SK-N-DZ (cell line): ENCODE results near the gene RAD51AP1.
A peak's percentile ranks its signal among the peaks of the same experiment; 100 is the strongest.

ENCODE experiments used
- DNase-seq: peaks from one replicate; pipeline ENCODE4 v3.0.0-alpha.2; 2015; ENCODE audit warnings: low spot score

The RAD51AP1 gene

GRCh38 chr12:4545195-4545594 is 6.5 kb downstream of the RAD51AP1 start:
- no peak for DNase-seq

GRCh38 chr12:4552191-4552590 is 13.5 kb downstream of the RAD51AP1 start:
- DNase-seq = no peak

GRCh38 chr12:4553943-4554342 is 15.3 kb downstream of the RAD51AP1 start:
- DNase-seq = no peak

- DNase-seq = no peak
Measured at GRCh38 chr12:4555804-4556203, 17.1 kb downstream of the RAD51AP1 start.

DNA sequence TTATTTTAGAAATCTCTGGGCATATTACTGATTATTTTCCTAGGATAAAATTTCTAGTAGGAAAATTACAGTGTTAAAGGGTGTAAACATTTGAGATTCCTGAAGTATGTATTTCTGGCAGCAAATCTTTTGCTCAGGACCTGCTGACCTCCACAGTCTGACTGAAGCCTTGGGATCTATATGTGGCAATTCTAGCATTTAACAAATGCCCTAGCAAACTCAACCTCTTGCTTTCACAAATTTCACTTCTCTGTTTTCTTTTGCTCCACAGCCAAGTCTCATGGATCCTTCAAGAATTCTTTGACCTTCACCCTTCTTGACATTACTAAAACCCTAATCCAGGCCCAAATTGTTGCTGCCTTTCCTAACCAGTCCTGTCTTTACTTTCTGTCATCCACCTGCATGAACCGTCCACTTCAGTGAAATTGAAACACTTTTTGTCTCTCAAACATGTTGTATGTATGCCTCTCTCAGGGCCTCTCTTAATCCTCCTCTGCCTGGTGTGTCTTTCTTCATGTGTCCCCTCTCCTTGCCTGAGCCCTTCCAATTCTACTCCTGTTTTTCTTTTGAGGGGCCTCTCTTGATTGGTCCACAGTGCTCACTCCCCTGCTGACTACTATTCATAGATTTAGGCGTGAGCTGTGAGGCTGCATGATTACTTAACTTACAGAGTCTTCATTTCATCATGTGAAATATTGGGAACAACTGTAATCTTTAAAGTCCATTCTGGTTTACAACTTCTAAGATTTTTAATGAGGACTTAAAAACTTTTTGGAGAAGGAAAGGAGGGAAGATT is 18.2 kb downstream of the RAD51AP1 start:
- DNase-seq = no peak

DNA sequence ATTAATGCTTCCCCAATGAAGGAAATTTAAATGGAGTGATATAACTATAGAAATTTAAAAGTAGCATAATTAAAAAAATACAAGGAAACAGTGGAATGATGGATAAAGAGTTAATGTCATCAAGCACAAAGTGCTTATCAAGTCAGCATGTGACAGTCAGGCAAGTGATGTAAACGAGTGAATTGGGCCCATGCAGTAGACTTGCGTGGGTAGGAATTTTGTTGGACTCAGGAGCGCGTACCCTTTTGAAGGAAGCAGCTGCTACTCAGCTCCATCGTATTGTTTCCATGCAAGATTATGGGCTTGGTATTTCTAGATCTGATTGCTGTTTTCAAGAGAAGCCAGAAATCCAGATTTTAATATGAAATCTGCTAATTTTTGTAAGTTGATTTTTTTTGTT is 18.9 kb downstream of the RAD51AP1 start:
- DNase-seq = no peak

DNA sequence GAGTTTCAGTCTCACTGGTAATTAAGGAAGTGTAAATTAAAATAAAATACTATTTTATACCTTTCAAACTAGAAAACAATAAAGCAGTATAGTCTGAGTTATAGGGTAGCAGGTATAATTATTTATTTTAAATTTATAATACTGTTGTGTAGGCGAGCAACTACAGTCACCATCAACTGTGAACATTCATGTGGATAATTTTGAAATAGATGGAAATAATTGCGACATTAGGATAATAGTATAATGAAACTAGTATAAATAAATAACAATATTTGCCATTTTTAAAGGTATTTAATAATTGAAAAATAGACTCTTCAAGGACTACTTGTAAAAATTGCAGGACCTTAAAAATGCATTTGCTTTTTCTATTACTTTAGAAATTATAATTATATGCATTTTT is 19.5 kb downstream of the RAD51AP1 start:
- no peak for DNase-seq

- DNase-seq = peak; percentile 57
Measured at GRCh38 chr12:4562034-4562657, 23.5 kb downstream of the RAD51AP1 start, which contains the start of gene DYRK4. Gene DYRK4 (plus strand): TSS chr12:4562208. CDS start chr12:4562246, 38 bp downstream.

- no peak for DNase-seq
Measured at GRCh38 chr12:4563336-4563735, 24.6 kb downstream of the RAD51AP1 start.

DNA sequence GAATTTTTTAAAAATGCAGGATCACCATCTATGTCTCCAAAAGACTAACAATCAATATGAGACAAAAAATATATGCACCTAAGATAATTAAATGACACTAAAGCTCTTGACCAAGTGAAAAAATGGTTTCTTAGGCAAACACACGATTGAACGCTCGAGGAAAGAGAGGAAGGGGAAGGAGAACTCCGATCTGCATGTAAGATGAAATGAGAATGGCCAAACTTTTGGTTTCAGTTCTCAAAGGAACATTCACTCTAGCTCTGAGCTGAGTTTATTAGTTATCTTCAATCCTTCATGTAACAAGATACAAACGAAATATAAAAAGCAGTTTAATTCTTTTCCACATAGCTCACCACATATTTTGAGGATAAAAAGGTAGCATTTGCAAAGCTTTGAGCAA is 26.1 kb downstream of the RAD51AP1 start:
- no peak for DNase-seq

GRCh38 chr12:4566474-4566873 is 27.8 kb downstream of the RAD51AP1 start:
- no peak for DNase-seq

- no peak for DNase-seq
Measured at GRCh38 chr12:4567073-4567881, 28.6 kb downstream of the RAD51AP1 start.

- DNase-seq = no peak
Measured at GRCh38 chr12:4569261-4569660, 30.6 kb downstream of the RAD51AP1 start.

DNA sequence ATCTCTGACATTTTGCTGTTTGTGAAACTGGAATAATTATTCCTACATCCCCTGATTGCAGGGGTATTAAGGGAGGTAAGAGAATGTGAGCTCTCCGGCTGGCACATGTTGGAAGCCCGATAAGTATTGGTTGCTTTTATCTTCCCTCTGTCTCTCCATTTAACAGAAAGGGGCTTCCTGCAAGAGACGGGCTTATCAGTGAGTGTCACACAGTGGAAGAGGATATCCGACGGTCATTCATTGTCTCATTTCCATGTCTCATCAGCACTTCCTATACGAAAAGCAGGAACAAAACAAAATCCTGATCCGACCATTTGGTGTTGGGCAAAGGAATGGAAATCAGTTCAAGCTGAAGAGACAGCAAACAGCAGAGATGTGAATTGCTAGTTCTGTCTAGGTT is 34.0 kb downstream of the RAD51AP1 start:
- DNase-seq = no peak

GRCh38 chr12:4579305-4580102 is 40.8 kb downstream of the RAD51AP1 start:
- peak; percentile 59 for DNase-seq

- no peak for DNase-seq
Measured at GRCh38 chr12:4580281-4580688, 41.6 kb downstream of the RAD51AP1 start.

GRCh38 chr12:4584281-4584680 is 45.6 kb downstream of the RAD51AP1 start:
- no peak for DNase-seq

DNA sequence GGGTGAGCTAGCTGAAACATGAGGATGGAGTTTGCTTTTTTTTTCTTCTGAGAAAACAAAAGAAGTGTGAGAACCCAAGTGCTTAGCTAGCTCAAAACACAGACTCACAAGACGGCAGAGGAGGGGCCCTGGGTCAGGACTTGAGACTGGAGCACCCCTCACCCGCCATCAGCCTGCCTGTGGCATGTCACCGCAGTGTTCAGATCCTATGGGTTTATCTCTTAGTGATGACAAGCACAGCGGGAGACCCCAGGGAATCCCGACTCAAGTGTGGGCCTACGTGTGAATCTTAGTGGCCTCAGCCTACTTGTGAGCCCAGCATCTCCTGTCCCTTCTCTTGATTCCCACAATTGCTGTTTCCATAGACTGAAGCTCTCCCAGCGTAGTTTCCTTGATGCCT is 46.2 kb downstream of the RAD51AP1 start:
- DNase-seq = no peak

DNA sequence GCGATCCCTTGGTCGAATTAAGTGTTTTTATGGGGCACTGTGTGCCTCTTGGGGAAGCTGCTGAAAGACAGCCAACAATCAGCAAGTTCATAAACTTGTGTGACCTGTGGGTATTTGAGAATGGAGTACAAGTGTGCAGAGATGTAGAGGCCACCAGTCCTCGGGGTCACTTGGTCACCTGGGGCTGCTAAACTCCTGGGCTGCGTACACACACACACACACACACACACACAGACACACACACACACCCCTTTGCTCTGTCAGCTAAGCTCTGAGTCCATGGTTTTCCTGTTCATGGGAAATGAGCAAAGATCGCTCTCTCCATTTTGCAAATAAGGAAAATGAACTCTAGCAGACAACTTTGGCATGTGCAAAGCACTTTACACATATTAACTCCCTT is 47.8 kb downstream of the RAD51AP1 start:
- no peak for DNase-seq

DNA sequence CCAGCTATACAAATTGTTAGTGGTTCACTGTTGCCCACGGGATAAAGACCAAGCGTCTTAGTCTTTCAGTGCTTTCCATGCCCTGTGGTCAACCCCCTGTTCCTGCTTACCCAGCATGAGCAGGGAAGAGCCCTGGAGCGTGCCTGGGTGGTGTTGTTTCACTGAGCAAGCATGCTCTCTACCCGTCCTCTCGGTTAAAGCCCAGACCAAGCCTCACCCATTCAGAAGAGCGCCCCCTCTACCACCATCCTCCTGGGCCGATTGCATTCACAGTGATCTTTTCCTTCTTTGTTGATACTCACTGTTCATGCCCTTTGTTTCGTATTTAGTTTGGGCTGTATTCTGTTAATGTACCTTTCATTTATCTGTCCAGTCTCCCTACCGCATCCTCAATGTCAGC is 48.4 kb downstream of the RAD51AP1 start:
- no peak for DNase-seq

- DNase-seq = no peak
Measured at GRCh38 chr12:4588916-4589315, 50.2 kb downstream of the RAD51AP1 start.

DNA sequence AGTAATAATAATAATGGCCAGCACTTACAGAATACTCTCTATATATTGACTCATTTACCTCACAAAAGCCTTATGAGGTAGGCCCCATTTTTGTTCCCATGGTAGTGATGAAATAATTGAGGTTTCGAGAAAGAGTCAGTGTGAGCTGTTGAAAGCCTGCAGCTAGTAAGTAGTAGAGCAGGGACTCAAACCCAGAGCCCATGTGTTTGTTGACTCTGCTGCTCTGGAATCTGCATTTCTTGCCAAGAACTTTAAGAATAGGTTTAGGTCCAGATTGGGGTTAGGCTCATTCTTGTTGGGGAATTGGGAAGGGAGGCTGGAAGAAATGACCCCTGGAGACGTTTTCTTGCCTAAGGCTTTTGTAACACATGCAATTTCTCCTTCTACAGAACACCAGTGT is 51.3 kb downstream of the RAD51AP1 start:
- DNase-seq = no peak
